ENCODE data around the gene KCTD14.
"Not testable (repeated sequence)": the region's sequence is repeated elsewhere in the genome, so short reads cannot be mapped to it uniquely, and the experiment has no call there.

KCTD14 gene

GRCh38 chr11:78020246-78020645, 2.8 kb downstream of the KCTD14 start:
- FAIRE-seq, result no peak

DNA sequence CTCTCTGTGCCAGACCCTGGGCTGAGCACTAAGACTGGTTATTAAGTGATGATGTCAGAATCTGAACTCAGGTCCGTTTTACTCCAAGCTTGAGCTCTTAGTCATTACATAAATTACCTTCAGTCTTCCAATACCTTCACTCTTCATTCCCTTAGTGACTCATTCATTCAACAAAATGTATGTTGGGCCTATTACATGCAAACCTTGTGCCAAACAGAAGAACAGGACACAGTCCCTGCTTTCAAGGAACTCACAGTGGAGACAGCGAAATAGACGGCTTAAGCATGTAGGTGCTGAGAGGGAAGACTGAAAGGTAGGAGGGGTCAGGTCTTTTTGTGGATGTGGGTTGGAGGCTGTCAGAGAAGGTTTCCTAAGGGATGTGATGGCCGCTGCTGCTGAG, 3.3 kb downstream of the KCTD14 start:
- no peak for FAIRE-seq

DNA sequence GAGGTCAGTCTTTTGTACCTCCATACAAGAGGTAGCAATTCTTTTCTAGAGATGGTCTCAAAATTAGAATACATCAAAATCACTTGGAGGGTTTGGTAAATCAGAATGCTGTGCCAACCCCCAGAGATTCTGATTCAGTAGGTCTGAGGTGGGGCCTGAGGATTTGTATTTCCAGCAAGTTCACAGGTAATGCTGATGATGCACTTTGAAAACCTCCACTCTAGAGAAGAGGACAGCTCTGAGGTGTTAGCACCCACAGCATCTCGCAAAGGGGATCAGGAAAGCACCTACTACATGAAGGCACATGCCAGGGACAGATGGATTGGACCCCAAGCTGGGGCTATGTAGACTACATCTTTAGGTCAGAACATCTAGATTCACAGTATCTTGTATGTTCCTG, 7.2 kb downstream of the KCTD14 start:
- FAIRE-seq, result no peak

DNA sequence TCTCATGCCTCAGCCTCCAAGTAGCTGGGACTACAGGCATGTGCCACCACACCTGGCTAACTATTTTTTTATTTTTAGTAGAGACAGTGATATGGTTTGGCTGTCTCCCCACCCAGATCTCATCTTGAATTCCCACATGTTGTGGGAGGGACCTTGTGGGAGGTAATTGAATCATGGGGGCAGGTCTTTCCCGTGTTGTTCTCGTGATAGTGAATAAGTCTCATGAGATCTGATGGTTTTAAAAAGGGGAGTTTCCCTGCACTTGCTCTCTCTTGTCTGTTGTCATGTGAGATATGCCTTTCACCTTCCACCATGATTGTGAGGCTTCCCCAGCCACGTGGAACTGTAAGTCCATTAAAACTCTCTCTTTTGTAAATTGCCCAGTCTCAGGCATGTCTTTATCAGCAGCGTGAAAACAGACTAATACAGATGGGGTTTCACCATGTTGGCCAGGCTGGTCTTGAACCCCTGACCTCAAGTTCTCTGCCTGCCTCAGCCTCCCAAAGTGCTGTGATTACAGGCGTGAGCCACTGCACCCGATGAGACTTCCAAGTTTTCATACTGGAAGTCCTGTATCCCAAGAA, 8.0 kb downstream of the KCTD14 start:
- not testable (repeated sequence) for FAIRE-seq

- no peak for FAIRE-seq
Observed at GRCh38 chr11:78011301-78011700, 11.8 kb downstream of the KCTD14 start.

DNA sequence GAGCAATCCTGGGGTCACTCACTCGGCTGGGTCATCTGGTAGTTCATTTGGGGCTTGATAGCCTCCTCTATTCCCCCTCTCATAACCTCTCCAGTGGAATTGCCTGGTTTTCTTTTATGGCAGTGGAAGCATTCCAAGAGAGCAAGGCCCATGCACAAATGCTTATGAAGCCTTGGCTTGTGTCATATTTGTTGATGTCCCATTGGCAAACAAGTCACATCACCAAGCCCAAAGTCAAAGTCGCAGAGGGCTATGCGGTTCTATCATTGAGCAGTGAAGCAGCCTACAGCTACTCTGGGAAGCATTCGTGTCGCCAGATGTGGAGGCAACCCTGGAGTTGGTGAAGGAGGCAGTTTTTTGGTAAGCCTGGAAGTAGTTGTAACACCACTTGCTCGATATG, 12.3 kb downstream of the KCTD14 start:
- FAIRE-seq, result no peak

GRCh38 chr11:78010304-78010703, 12.8 kb downstream of the KCTD14 start:
- FAIRE-seq, result no peak

DNA sequence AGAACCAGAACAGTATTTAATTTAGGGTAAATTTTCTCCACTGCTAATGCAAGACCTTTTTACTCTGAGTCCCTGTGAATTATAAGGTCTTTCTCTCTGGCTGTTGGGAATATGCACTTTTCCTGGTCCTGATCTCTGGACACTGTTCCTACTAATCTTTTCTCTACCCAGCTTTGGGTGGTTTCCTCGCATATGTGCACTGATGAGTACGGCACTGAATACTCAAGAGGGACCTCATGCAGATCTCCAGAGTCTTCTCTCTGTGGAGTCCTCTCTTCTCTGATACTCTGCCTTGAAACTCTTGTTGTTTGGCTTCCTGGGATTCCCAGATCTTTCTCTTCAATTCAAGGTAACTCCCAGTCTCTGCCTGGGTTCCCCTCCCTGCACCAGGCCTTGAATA, 14.0 kb downstream of the KCTD14 start:
- FAIRE-seq, result no peak

- FAIRE-seq, result no peak
Observed at GRCh38 chr11:78000193-78000592, 22.9 kb downstream of the KCTD14 start.

DNA sequence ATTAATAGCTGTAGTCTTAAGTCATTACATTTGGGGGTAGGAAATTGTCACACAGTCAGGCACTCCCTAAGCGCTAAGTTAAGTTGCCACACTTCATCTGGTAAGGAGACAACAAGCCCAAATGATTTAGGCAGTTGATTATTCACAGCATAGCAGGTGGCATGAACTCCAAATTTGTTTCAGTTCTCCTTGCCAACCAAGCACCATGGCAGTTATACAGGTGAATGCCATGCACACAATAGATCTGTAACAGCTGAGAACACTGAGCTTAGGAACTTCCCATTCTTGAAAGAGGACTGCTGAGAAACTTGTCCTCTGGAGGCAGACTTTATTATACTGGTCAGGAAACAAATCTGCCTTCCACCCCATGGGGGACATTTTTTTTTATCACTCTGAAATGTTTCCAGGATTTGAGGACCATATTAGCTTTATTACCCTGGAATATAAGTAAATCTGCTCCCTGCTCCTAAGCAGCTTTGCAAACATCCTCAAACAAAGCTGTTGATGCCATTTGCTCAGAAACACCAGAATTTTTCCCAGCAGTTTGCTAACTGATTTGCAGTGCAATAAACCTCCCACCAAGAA, 23.5 kb downstream of the KCTD14 start:
- no peak for FAIRE-seq

DNA sequence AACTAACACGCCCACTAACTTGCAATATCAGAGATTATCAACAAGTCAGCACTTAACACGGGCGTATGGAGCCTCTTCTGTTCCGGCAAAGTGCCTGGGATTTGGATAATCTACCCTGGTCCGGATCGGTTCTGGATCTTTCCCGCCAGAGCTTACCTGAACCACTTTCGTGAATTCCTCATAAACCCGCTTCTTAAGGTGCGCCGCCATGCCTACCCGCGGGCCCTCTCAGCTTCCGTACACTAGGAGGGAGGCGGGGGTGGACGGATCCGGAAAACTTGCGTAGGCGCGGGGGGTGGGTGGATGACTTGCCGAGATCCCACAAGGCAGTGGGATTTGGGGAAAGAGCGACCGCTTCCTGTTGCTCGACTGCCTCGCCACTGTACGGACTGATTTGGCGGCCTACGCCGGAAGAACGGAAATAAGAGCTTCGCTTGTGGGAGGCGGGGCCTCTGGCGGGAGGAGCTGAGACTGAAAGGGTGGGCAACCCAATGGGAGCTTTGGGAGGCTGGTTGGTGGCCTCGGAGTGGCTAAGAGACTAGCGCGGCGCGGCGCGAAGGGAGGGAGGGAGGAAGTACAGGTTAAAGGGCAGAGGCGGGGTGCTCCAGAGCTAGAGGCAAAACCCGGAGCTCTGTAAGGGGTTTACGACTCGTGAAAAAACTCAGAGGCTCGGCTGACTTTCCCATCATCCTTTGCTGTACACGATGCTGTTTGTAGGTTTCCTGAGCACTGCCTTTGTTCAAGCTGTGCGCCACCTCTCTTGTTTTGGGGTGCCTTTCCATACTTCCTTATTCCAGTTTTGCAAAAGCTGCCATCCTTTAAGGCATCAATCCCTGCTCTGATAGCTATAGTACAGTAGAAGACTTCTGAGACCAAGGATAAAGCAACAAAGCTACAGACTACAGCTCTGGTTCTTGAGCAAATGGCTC, 28.4 kb downstream of the KCTD14 start, which contains the start of gene INTS4:
Gene INTS4, minus strand, starts transcription at position 235 of the 929 bp plus-strand sequence. Its CDS starts 25 bp downstream, at position 210.
- peak; percentile 93 for FAIRE-seq

- FAIRE-seq, result no peak
Observed at GRCh38 chr11:77993902-77994301, 29.2 kb downstream of the KCTD14 start.

DNA sequence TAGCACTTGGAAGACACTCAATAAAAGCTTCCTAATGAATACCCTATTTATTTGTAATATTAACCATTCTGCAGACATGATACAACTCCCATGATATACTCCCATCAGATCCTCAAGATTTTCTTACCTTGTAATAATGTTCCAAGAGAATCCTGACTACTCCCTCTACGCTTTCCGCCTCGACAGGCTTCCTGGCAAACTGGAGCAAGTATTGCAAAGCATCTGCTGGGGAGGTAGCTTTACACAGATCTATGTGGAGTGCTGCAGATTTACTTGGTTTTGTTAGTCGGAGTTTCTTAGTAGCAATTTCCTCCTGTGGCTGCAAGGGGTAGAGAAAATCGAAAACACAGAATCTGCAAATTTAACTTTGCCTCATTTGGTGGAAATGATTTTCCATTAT, 32.1 kb downstream of the KCTD14 start:
- FAIRE-seq, result no peak

DNA sequence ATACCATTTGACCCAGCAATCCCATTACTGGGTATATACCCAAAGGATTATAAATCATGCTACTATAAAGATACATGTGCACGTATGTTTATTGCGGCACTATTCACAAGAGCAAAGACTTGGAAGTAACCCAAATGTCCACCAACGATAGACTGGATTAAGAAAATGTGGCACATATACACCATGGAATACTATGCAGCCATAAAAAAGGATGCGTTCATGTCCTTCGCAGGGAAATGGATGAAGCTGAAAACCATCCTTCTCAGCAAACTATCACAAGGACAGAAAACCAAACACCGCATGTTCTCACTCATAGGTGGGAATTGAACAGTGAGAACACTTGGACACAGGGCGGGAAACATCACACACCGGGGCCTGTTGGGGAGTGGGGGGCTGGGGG, 36.6 kb downstream of the KCTD14 start:
- not testable (repeated sequence) for FAIRE-seq

GRCh38 chr11:77981346-77981947, 41.6 kb downstream of the KCTD14 start:
- no peak for FAIRE-seq

DNA sequence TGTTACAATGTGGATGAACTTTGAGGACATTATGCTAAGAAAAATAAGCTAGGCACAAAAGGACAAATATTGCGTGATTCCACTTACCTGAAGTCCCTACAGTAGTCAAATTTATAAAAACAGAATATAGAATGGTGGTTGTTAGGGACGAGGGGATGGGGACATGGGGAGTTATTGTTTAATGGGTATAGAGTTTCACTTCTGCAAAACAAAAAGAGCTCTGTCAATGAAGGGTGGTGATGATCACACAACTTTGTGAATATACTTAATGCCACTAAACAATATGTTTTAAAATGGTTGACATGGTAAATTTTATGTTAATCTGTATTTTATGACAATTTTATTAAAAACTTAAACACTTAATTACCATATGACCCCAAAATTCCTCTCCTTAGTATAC, 54.7 kb downstream of the KCTD14 start:
- no peak for FAIRE-seq

DNA sequence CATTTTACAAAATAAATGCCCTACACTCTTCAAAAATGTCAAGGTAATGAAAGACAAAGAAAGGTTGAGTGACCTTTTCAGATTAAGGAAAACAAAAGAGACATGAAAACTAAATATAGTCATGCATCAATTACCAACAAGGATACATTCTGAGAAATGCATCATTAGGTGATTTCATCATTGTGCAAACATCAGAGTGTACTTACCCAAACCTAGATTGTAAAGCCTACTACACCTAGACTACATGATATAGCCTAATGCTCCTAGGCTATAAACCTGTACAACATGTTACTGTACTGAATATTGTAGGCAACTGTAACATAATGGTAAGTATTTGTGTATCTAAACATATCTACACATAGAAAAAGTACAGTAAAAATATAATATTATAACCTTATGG, 55.3 kb downstream of the KCTD14 start:
- no peak for FAIRE-seq

- no peak for FAIRE-seq
Observed at GRCh38 chr11:77967121-77967520, 56.0 kb downstream of the KCTD14 start.

GRCh38 chr11:77966338-77966737, 56.7 kb downstream of the KCTD14 start:
- no peak for FAIRE-seq
